ENCODE measurements around the gene AMBRA1.

DNA sequence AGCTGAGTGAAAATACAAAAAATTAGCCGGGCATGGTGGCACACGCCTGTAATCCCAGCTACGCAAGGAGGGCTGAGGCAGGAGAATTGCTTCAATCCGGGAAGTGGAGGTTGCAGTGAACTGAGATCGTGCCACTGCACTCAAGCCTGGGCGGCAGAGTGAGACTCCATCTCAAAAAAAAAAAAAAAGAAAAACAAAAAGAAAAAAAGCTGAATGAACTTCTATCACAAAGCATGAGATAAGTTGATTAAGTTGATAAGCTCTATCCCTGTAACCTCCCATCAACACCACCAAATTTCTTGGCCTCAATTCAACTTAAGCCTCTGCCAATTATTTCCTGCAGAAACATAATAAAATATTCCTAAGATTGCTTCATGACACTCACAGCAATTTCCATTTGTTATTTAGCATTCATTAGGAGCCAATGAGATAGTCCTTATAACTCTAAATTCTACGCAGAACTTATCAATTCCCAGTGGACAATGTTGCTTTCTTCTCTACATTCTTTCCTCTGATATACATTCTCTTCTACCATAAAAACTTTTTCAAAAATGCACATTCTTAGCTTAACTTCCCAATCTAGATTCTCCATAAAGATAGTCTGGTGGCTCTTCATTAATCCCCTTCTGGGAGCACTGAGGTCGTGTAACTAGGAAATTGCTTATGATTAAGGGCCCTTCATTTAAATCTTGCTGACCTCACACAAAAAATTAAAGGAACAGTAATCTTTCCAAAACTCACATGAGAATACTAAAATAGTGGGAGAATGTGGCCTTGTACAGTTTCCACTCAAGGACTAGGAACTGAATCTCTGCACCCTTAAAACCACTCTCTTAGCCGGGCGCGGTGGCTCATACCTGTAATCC lies 2.9 kb downstream of the AMBRA1 start:
- TF ChIP-seq, protein P1, sequence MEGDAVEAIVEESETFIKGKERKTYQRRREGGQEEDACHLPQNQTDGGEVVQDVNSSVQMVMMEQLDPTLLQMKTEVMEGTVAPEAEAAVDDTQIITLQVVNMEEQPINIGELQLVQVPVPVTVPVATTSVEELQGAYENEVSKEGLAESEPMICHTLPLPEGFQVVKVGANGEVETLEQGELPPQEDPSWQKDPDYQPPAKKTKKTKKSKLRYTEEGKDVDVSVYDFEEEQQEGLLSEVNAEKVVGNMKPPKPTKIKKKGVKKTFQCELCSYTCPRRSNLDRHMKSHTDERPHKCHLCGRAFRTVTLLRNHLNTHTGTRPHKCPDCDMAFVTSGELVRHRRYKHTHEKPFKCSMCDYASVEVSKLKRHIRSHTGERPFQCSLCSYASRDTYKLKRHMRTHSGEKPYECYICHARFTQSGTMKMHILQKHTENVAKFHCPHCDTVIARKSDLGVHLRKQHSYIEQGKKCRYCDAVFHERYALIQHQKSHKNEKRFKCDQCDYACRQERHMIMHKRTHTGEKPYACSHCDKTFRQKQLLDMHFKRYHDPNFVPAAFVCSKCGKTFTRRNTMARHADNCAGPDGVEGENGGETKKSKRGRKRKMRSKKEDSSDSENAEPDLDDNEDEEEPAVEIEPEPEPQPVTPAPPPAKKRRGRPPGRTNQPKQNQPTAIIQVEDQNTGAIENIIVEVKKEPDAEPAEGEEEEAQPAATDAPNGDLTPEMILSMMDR (IDR thresholded peaks at IDR 0.05; ENCODE audit: poor library complexity, severe bottlenecking), result no peak
- no peak for TF ChIP-seq EP300 (conservative IDR thresholded peaks at IDR 0.05; ENCODE audit: poor library complexity, severe bottlenecking)
- no peak for TF ChIP-seq POLR2AphosphoS5 (IDR thresholded peaks at IDR 0.05)
- TF ChIP-seq TAF1 (IDR thresholded peaks at IDR 0.05; ENCODE audit: low read depth), result no peak
- TF ChIP-seq EZH2 (IDR thresholded peaks at IDR 0.05; ENCODE audit: borderline replicate concordance, insufficient read depth, low read length, poor library complexity, severe bottlenecking), result no peak
- TF ChIP-seq RAD21 (conservative IDR thresholded peaks at IDR 0.05), result no peak
- TF ChIP-seq, protein P2, sequence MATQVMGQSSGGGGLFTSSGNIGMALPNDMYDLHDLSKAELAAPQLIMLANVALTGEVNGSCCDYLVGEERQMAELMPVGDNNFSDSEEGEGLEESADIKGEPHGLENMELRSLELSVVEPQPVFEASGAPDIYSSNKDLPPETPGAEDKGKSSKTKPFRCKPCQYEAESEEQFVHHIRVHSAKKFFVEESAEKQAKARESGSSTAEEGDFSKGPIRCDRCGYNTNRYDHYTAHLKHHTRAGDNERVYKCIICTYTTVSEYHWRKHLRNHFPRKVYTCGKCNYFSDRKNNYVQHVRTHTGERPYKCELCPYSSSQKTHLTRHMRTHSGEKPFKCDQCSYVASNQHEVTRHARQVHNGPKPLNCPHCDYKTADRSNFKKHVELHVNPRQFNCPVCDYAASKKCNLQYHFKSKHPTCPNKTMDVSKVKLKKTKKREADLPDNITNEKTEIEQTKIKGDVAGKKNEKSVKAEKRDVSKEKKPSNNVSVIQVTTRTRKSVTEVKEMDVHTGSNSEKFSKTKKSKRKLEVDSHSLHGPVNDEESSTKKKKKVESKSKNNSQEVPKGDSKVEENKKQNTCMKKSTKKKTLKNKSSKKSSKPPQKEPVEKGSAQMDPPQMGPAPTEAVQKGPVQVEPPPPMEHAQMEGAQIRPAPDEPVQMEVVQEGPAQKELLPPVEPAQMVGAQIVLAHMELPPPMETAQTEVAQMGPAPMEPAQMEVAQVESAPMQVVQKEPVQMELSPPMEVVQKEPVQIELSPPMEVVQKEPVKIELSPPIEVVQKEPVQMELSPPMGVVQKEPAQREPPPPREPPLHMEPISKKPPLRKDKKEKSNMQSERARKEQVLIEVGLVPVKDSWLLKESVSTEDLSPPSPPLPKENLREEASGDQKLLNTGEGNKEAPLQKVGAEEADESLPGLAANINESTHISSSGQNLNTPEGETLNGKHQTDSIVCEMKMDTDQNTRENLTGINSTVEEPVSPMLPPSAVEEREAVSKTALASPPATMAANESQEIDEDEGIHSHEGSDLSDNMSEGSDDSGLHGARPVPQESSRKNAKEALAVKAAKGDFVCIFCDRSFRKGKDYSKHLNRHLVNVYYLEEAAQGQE (IDR thresholded peaks at IDR 0.05; ENCODE audit: borderline replicate concordance), result no peak
- no peak for TF ChIP-seq MXI1 (conservative IDR thresholded peaks at IDR 0.05; ENCODE audit: poor library complexity, severe bottlenecking)
- no peak for TF ChIP-seq SMC3 (conservative IDR thresholded peaks at IDR 0.05; ENCODE audit: poor library complexity)

All from neural cell (in vitro differentiated cells).